Stimulated activated CD4-positive, alpha-beta T cell treated with anti-CD3 and anti-CD28 coated beads, Interleukin-1b, Interleukin-23, amount 100 ng/mL, for 48 hours (primary cell): ENCODE data around the gene S100A7A.

Source experiments
- DNase-seq: peaks from one replicate; pipeline ENCODE4 v3.0.0-alpha.2; 2020

The S100A7A gene

DNA sequence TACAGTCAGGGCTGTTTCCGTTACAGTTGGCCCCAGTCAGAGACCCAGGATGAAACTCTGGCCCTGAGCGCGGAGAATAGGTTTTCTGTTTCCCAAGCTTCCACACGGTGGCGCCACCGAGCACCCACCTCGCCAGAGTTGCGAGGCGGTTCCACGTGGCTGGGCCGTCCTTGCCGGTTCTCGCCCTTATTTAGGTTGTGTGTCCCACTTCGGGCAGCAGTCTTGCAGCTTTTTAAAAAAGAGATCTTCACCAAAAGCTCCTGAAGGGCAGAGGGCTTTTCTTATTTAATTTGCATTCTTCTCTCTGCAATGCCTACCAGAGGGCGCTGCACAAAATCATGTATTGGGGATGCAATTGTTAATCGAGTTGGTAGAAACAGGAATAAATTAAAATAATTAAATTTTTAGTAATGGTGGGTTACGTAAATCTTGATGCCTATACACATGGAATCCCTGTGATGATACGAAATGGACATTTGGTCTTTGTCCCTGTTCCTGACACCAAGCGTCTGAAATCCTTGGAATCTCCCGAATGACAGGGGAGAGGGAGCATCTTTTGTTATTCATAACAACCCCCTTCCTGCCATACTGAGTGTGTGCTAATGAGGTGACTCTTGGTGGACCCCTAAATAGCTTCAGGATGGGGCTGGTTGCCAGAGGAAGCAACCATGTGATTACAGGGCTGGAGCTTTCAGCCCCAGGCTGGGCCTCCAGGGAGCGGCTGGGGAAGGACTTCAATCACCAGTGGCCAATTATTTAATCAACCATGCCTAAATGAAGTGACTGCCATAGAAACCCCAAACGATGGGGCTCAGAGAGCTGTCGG, 49.7 kb downstream of the S100A7A start:
- peak; percentile 65 for DNase-seq

DNA sequence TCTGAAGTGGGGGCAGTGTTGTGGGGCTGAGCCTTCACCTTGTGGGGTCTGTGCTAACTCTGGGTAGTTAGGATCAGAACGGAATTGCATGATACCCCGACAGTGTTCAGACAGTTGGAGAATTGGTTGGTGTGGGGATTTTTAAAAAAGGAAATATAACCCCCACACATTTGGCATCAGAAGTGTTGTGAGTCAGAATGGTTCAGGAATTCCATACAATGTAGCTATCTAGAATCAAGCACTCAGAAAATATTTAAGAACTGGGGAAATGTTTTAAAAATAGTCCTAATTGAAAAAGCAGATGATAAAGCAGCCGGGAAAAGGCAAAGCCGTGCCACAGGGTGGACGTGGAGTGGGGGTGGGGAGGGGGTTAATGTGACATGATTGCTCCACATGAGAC, 50.6 kb downstream of the S100A7A start:
- no peak for DNase-seq

DNA sequence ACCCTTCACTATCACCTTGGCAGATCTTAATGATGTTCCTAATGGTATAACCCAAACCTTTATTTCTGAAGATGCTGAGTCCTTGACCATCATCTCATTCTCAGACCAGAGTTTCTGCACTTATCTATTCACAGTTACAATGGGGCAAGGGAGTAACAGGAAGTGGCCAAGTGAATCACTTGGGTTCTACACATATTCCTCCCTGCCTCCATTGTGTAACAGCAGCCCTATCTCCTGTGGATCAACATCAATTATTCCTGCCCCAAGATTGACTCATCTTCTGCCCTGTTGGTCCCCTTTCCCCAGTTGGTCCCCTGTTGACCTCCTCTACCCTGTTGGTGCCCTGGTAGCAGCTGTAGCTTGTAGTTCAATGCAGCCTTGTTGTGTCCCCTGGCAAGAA, 54.4 kb downstream of the S100A7A start:
- DNase-seq, result no peak
